Measurements from ENCODE around the gene CYP2R1.
"Not testable (repeated sequence)": the region's sequence is repeated elsewhere in the genome, so short reads cannot be mapped to it uniquely, and the experiment has no call there.

The CYP2R1 gene

GRCh38 chr11:14891143-14892035 lies 642 bp downstream of the CYP2R1 start:
- peak; percentile 91 to 96 for DNase-seq

- no peak for DNase-seq
Measured at GRCh38 chr11:14886513-14886912, 5.5 kb downstream of the CYP2R1 start.

DNA sequence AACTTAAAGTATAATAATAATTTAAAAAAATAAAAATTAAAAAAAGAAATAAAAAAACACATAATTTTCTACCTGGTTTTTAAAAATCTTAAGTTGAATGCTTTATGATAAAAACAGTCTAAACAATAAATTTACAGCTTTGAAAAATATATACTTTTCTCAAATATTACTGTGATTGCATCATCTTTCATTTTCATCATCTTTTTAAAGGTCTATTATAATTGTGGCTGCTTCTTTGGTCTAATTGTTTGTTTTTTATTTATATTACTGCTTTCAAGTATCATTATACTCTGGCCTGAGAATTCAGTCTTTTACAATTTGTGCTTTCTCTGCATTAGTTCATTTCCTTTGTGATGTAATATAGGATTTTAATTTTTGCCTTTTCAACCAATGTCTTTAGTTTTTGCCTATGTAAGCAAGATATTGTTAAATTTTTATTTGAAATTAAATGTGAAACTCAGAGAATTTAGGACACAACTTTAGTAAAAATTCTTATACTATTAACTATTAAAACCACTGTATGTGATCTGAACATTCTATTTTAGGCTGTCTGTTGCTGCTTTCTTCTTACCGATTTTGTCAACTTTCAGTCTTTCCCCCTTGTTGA lies 7.3 kb downstream of the CYP2R1 start:
- DNase-seq = no peak

GRCh38 chr11:14883683-14884082 lies 8.3 kb downstream of the CYP2R1 start:
- not testable (repeated sequence) for DNase-seq

- no peak for DNase-seq
Measured at GRCh38 chr11:14882196-14882595, 9.8 kb downstream of the CYP2R1 start.

GRCh38 chr11:14881576-14882193 lies 10.3 kb downstream of the CYP2R1 start:
- DNase-seq = no peak

DNA sequence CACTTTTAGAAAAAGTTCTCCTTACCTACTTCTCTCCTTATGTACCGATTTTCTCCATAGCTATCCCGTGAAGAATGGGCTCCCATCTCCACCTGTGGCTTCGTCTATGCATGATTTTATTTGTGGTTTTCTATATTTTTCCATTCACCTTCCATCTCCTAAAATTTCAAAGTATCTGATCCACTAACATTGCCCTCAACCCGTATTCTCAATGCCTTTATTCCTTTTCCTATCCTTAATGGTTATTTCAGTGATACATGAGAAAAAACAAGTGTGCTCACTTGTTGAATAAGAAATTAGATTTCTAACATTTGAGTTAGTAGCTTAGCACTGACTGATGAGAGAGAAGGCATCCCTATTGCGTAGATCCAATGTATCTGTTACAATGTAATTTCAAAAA lies 16.9 kb downstream of the CYP2R1 start:
- no peak for DNase-seq

GRCh38 chr11:14873632-14874031 lies 18.4 kb downstream of the CYP2R1 start:
- no peak for DNase-seq

GRCh38 chr11:14872032-14872431 lies 20.0 kb downstream of the CYP2R1 start:
- no peak for DNase-seq

DNA sequence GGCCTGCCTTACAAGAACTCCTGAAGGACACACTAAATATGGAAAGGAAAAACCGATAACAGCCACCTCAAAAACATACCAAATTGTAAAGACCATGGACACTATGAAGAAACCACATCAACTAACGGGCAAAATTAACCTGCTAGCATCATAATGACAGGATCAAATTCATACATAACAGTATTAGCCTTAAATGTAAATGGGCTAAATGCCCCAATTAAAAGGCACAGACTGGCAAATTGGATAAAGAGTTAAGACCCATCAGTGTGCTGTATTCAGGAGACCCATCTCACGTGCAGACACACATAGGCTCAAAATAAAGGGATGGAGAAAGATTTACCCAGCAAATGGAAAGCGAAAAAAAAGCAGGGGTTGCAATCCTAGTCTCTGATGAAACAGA lies 28.3 kb downstream of the CYP2R1 start:
- not testable (repeated sequence) for DNase-seq

DNA sequence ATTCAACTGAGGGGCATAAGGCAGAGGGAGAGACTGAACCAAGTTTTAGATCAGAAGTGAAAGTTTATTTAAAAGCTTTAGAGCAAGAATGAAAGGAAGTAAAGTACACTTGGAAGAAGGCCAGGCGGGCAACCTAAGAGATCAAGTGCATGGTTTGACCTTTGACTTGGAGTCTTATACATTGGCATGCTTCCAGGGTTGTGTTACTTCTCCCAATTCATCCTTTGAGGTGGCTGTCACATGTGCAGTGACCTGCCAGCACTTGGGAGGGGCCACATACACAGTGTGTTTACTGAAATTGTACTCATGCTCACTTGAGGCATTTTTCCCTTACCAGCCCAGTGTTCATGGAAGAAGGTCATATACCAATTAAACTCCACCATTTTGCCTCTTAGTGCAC lies 30.4 kb downstream of the CYP2R1 start:
- no peak for DNase-seq

DNA sequence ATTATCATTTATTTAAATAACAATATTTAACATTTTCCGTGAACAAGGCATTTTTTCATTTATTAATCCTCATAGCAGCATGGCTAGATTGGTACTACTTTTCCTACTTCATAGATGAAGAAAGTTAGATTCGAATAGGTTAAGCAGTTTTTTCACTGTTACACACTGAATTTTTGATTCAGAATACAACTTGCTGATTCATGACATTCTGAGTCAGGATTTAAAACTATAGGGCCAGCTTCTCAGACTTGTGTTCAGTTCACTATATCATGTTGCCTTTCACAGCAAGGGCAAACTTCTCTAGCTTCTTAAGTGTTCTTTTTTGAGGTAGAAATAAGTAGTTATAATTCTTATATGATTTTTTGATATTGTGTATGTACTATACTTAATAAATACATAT lies 31.5 kb downstream of the CYP2R1 start:
- no peak for DNase-seq

- DNase-seq = no peak
Measured at GRCh38 chr11:14858404-14858803, 33.6 kb downstream of the CYP2R1 start.

DNA sequence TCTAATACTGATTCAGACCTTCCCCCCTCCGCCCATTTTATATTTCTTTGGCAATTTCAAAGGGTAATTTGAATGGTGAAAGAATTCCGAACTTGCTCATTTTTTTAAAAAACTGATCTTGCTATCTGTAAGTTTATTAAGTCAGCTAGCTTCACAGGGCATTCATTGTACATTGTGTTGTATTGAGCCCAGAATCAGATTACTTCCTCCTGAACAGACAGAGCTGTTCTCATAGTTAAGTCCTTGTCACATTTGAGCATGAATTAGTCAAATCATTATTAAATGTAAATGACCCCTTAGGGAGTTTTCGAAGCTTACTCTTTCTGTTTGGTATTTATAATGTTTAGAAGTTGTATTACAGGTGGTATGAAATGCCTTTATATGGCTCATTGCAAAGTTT lies 34.4 kb downstream of the CYP2R1 start:
- peak; percentile 9 to 27 for DNase-seq

DNA sequence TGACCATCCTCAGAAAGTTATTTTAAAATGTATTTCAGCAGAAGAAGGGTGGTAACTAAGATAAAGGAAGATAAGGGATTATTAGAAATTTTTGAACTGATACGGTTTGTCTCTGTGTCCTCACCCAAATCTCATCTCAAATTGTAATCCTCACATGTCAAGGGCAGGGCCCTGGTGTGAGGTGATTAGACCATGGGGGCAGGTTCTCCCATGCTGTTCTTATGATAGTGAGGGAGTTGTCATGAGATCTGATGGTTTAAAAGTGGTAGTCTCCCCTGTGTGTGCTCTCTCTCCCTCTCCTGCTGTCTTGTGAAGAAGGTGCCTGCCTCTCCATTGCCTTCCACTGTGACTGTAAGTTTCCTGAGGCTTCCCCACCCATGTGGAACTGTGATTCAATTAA lies 36.1 kb downstream of the CYP2R1 start:
- no peak for DNase-seq

GRCh38 chr11:14854057-14854456 lies 38.0 kb downstream of the CYP2R1 start:
- DNase-seq = no peak

DNA sequence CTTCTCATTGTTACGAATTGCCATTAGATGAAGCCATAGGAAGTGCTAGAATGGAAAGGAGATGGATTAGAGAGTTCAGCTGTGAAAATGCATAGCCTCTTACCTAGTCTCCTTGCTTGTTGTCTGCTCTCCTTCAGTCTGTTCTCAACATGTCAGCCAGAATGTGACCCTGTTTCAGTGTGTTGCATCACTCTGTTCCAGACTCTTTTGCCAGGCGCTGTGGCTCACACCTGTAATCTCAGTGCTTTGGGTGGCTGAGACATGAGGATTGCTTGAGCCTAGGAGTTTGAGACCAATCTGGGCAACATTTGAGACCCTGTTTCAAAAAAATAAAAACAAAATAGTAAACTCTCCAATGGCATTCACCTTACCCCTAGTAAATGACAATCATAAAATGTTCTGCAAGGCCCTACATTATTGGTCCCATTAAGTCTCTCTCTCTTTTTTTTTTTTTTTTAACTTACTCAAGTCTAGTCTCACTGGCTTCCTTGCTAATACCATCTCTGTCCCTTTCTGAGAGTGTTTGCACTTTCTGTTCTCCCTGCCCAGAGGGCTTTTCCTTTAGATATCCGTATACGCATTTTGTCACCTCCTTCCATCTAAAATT lies 39.4 kb downstream of the CYP2R1 start:
- DNase-seq = no peak

DNA sequence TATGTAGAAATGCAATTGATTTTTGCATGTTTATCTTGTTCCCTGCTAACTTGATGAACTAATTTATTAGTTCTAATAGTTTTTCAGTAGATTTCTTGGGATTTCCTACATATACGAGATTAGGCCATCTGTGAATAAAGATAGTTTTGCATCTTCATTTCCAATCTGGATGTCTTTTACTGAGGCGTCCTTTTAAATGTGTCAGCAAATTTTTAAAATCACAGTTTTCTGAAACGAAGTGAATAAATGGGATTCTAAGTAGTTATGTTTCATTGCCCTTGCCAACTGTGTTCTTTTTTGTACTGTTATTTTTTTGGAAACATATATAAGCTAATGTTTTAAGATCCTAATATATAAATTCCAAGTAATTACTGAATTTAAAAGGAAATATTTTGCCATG lies 50.0 kb downstream of the CYP2R1 start:
- no peak for DNase-seq

DNA sequence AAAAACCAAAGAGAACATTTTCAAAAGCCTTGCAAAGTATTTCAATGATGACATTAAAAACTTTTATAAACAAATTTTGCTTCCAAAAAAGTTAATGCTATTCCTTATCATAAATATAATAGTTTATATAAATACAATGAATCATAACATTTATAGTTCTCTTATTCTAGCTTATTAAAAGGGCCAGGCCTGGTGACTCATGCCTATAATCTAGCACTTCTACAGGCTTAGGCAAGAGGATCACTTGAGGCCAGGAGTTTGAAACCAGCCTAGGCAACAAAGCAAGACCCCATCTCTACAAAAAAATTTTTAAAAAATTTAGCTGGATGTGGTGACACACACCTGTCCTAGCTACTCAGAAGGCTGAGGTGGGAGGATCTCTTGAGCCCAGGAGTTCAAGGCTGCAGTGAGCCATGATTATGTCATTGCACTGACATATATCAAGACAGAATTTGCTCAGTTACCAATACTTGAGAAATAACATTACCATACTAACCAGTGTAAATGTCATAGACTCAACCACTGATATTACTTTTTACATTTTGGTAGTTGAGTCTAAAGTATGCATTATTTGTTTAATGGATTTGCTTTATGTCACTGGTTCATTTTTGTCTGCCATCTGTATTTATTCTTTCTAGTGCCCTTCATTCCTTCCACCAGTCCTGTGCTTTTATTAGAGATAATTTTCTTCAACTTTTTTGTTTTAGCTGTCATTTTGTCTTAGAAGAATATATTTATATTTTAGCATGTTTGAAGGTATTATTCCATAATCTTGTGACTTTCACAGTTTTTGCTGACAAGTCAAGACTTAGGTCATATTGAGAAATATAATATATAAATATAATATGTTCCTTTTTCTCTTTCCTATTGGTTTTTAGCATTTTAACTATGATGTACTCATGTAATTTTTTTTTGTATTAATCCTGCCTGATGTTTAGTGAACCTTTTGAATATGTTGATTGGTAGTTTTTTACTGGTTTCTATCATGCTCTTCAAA lies 56.2 kb downstream of the CYP2R1 start:
- DNase-seq = no peak

Data from NCI-H526 (cell line).